Chondrocyte (in vitro differentiated cells): ENCODE results near the gene MYRIP. TPM values are rescaled to one million over a fixed set of nuclear protein-coding genes. Genes with fewer than 3 reads are reported as not detected.

ENCODE experiments used
- DNase-seq: peaks from one replicate; pipeline ENCODE4 v3.0.0; 2021; ENCODE audit warnings: mixed read lengths, low spot score
- H3K27ac Mint-ChIP-seq: one replicate; pipeline ENCODE4 v1.8.0; 2021; ENCODE audit warnings: mild to moderate bottlenecking, moderate library complexity, mixed read lengths; ENCODE audit not compliant: unreplicated experiment
- H3K27me3 Mint-ChIP-seq: 2 replicates; pipeline ENCODE4 v1.8.0; 2021; ENCODE audit warnings: low read depth, mixed read lengths
- H3K36me3 Mint-ChIP-seq: 2 replicates; pipeline ENCODE4 v1.8.0; 2021; ENCODE audit warnings: low read depth, mixed read lengths
- H3K4me1 Mint-ChIP-seq: 2 replicates; pipeline ENCODE4 v1.8.0; 2021; ENCODE audit warnings: low read depth, mild to moderate bottlenecking, mixed read lengths
- H3K4me3 Mint-ChIP-seq: one replicate; pipeline ENCODE4 v1.8.0; 2021; ENCODE audit warnings: mild to moderate bottlenecking, moderate library complexity, mixed read lengths; ENCODE audit not compliant: unreplicated experiment
- H3K9me3 Mint-ChIP-seq: 2 replicates; pipeline ENCODE4 v1.8.0; 2021; ENCODE audit warnings: low read depth, mixed read lengths
- total RNA-seq: library from RNA; stranded (reverse); gene quantifications from 3 replicates; pipeline ENCODE4 v1.2.1, GENCODE V29; 2021
- TF ChIP-seq, protein P1 (sequence below): fragments of 200-600 bp; sonication (generic); IDR thresholded peaks from 2 replicates; pipeline ENCODE4 v1.5.0; 2021; ENCODE audit warnings: antibody characterized with exemption, mild to moderate bottlenecking, moderate library complexity

MYRIP gene
- total RNA-seq, 1 donor from 2014 or later = 0.12 TPM

GRCh38 chr3:39935261-39935660, 125.9 kb downstream of the MYRIP start:
- no peak for DNase-seq
- TF ChIP-seq, protein P1, sequence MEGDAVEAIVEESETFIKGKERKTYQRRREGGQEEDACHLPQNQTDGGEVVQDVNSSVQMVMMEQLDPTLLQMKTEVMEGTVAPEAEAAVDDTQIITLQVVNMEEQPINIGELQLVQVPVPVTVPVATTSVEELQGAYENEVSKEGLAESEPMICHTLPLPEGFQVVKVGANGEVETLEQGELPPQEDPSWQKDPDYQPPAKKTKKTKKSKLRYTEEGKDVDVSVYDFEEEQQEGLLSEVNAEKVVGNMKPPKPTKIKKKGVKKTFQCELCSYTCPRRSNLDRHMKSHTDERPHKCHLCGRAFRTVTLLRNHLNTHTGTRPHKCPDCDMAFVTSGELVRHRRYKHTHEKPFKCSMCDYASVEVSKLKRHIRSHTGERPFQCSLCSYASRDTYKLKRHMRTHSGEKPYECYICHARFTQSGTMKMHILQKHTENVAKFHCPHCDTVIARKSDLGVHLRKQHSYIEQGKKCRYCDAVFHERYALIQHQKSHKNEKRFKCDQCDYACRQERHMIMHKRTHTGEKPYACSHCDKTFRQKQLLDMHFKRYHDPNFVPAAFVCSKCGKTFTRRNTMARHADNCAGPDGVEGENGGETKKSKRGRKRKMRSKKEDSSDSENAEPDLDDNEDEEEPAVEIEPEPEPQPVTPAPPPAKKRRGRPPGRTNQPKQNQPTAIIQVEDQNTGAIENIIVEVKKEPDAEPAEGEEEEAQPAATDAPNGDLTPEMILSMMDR = no peak
- no peaks in the 10 kb centered on the region for H3K4me1 Mint-ChIP-seq
- H3K4me3 Mint-ChIP-seq = no peak overlapping the region
- no peaks in the 10 kb centered on the region for H3K36me3 Mint-ChIP-seq
- H3K27ac Mint-ChIP-seq = no peak overlapping the region
- H3K9me3 Mint-ChIP-seq = no peaks in the 10 kb centered on the region
- peaks cover 7% of the 10 kb centered on the region for H3K27me3 Mint-ChIP-seq

DNA sequence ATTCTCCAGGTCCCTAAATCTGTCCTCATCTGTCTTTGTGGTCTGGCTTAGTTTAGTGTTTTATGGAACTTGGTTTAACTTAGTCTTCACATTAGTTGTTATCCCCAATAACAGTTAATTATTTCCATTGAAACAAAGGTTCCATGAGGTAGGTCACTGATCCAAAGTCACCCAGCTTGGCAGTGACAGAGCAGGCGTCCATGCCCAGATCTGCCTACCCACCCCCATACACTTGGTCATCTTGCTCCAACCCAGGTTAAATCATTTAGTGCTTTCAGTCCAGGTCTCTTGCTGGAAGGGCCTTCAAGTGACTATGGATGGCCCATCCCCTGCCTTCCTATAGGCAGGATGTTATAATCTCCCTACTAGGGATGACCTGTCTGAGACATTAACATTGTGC, 127.4 kb downstream of the MYRIP start:
- Mint-ChIP-seq H3K9me3 (no peaks in the 10 kb centered on the region), H3K27me3 (peaks cover 4% of the 10 kb centered on the region), H3K4me3 (no peak overlapping the region), H3K36me3 (no peaks in the 10 kb centered on the region), H3K4me1 (no peaks in the 10 kb centered on the region), H3K27ac (no peak overlapping the region)
- TF ChIP-seq, protein P1 = no peak
- DNase-seq = no peak

- Mint-ChIP-seq H3K36me3 (no peaks in the 10 kb centered on the region), H3K27me3 (peaks cover 4% of the 10 kb centered on the region), H3K4me3 (no peak overlapping the region), H3K27ac (no peak overlapping the region), H3K9me3 (no peaks in the 10 kb centered on the region), H3K4me1 (no peaks in the 10 kb centered on the region)
- DNase-seq = no peak
- TF ChIP-seq, protein P1 = no peak
Measured at GRCh38 chr3:39937315-39937714, 127.9 kb downstream of the MYRIP start.

DNA sequence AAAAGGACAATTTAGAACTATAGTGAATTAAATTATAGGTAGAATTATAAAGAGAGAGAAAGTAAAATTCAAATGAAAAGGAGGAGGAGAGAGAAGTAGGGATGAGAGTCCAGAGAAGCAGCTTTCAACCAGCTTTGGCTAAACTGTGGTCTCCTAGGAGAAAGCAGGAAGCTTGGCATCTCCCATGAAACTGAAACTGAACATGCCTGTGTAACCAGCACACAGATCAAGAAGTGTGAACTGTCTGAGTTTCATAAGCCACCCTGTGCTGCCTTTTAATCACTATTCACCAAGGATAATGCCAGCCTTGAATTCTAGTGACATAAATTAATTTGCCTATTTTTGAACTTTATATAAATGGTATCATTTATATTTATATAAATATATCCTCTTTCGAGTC, 128.5 kb downstream of the MYRIP start:
- Mint-ChIP-seq H3K27me3 (peaks cover 4% of the 10 kb centered on the region), H3K36me3 (no peaks in the 10 kb centered on the region), H3K9me3 (no peaks in the 10 kb centered on the region), H3K27ac (no peak overlapping the region), H3K4me1 (no peaks in the 10 kb centered on the region), H3K4me3 (no peak overlapping the region)
- TF ChIP-seq, protein P1 = no peak
- DNase-seq = no peak

DNA sequence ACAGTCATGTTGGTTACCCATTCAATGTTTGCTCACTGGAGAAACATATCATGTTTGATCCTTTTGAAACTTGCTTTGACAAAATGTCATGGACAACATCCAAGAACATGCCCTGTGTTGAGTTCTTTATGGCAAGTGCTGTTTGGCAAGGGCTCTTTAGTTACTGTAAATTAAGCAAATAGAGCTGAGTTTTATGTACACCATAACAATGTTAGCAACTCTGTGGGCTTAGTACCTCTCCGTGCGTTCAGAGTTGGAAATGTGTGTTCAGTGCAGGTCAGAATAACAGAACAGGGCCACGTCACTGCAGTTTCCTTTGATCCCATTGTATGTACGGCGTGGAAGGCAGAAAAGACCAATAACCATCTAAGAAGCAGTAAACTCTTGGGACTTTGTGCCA, 132.5 kb downstream of the MYRIP start:
- Mint-ChIP-seq H3K9me3 (no peaks in the 10 kb centered on the region), H3K27me3 (peaks cover 2% of the 10 kb centered on the region), H3K4me1 (no peaks in the 10 kb centered on the region), H3K4me3 (no peak overlapping the region), H3K27ac (no peak overlapping the region), H3K36me3 (no peaks in the 10 kb centered on the region)
- no peak for DNase-seq
- TF ChIP-seq, protein P1 = no peak
